Measurements from ENCODE around the gene BIN1. TPM values are rescaled to one million over a fixed set of nuclear protein-coding genes. Genes with fewer than 3 reads are reported as not detected.

The BIN1 gene
- total RNA-seq, 1 experiment from 2014 or later = 58.6 TPM

GRCh38 chr2:127097471-127097765 lies 9.5 kb downstream of the BIN1 start:
- intact Hi-C loops (cut with micrococcal nuclease; ENCODE audit: unreplicated experiment) = no loop called here
- no peak for TF ChIP-seq SIN3A (IDR thresholded peaks at IDR 0.05; ENCODE audit: borderline replicate concordance, insufficient read depth, low read depth, low read length)
- TF ChIP-seq TCF7L2 (IDR thresholded peaks at IDR 0.05; ENCODE audit: low read depth, low read length) = no peak
- no peak for TF ChIP-seq POLR2AphosphoS5 (IDR thresholded peaks at IDR 0.05; ENCODE audit: low read depth, low read length)
- no peak for TF ChIP-seq CTCF (IDR thresholded peaks at IDR 0.05)
- no peak for TF ChIP-seq REST (IDR thresholded peaks at IDR 0.05; ENCODE audit: insufficient read depth in 1 of 2, low read depth in 2 of 2, low read length in 1 of 2)
- Histone ChIP-seq H3K4me3 (ENCODE audit: low read depth in 2 of 2, low read length in 2 of 2) (no peak overlapping the region), H3K27me3 (ENCODE audit: control insufficient read depth, insufficient read depth, low read length) (no peaks in the 10 kb centered on the region), H3K9me3 (ENCODE audit: control insufficient read depth, insufficient read depth, low read depth, low read length) (no peaks in the 10 kb centered on the region), H3K36me3 (ENCODE audit: control insufficient read depth, insufficient read depth, low read length) (no peaks in the 10 kb centered on the region), H3K27ac (ENCODE audit: low read length) (no peak overlapping the region), H3K4me1 (ENCODE audit: control insufficient read depth, insufficient read depth, low read length) (peaks cover 19% of the 10 kb centered on the region)
- ATAC-seq (no peak), DNase-seq (ENCODE audit: low read depth, low spot score) (no peak)
- POLR2A ChIA-PET = no interaction called here
- CTCF ChIA-PET = no interaction called here
- in situ Hi-C loops (cut with HindIII; ENCODE audit: low pct_unique_long_range_greater_than_20kb, low sequenced_read_pairs) = no loop called here
- no TSS peak for BruUV-seq (replicated peaks)

GRCh38 chr2:127096718-127097470 lies 10.1 kb downstream of the BIN1 start:
- Histone ChIP-seq H3K27ac (ENCODE audit: low read length) (no peak overlapping the region), H3K4me1 (ENCODE audit: control insufficient read depth, insufficient read depth, low read length) (peaks cover 19% of the 10 kb centered on the region), H3K9me3 (ENCODE audit: control insufficient read depth, insufficient read depth, low read depth, low read length) (no peaks in the 10 kb centered on the region), H3K4me3 (ENCODE audit: low read depth in 2 of 2, low read length in 2 of 2) (no peak overlapping the region), H3K27me3 (ENCODE audit: control insufficient read depth, insufficient read depth, low read length) (no peaks in the 10 kb centered on the region), H3K36me3 (ENCODE audit: control insufficient read depth, insufficient read depth, low read length) (no peaks in the 10 kb centered on the region)
- ATAC-seq (no peak), DNase-seq (ENCODE audit: low read depth, low spot score) (no peak)
- TF ChIP-seq SIN3A (IDR thresholded peaks at IDR 0.05; ENCODE audit: borderline replicate concordance, insufficient read depth, low read depth, low read length) = no peak
- TF ChIP-seq POLR2AphosphoS5 (IDR thresholded peaks at IDR 0.05; ENCODE audit: low read depth, low read length) = no peak
- no peak for TF ChIP-seq REST (IDR thresholded peaks at IDR 0.05; ENCODE audit: insufficient read depth in 1 of 2, low read depth in 2 of 2, low read length in 1 of 2)
- TF ChIP-seq TCF7L2 (IDR thresholded peaks at IDR 0.05; ENCODE audit: low read depth, low read length) = no peak
- TF ChIP-seq CTCF (IDR thresholded peaks at IDR 0.05) = no peak
- in situ Hi-C loops (cut with HindIII; ENCODE audit: low pct_unique_long_range_greater_than_20kb, low sequenced_read_pairs) (no loop called here), intact Hi-C loops (cut with micrococcal nuclease; ENCODE audit: unreplicated experiment) (no loop called here)
- POLR2A ChIA-PET = interaction anchor here (0.7 kb wide), 1 partner anchor 91 kb away, joined by 4 read pairs; no protein-coding TSS in a partner anchor
- BruUV-seq (replicated peaks) = no TSS peak
- CTCF ChIA-PET = no interaction called here

All from Panc1 (cell line).